OCI-LY1 (cell line): ENCODE results near the gene KAT6B.

Experiments
- H2AFZ ChIP-seq: fragments of 200-600 bp; sonication (generic), shearing (Covaris generic); 2 replicates; pipeline ENCODE4 v1.6.0; 2014; ENCODE audit warnings: antibody characterized with exemption, mild to moderate bottlenecking, low read length
- H3F3A ChIP-seq: fragments of 200-600 bp; sonication (generic), shearing (Covaris generic); 2 replicates; pipeline ENCODE4 v1.6.0; 2014; ENCODE audit warnings: mild to moderate bottlenecking, antibody characterized with exemption, low read length, moderate library complexity; ENCODE audit not compliant: insufficient read depth
- H3K27ac ChIP-seq: fragments of 200-600 bp; sonication (generic); 2 replicates; pipeline ENCODE4 v1.5.1; 2014; ENCODE audit warnings: low read length, mixed run types, mild to moderate bottlenecking, low read depth; ENCODE audit not compliant: poor library complexity, severe bottlenecking
- H3K27me3 ChIP-seq: fragments of 200-600 bp; sonication (generic); 2 replicates; pipeline ENCODE4 v1.6.0; 2014; ENCODE audit warnings: antibody characterized with exemption, mild to moderate bottlenecking, low read length, moderate library complexity; ENCODE audit not compliant: insufficient read depth
- H3K36me3 ChIP-seq: fragments of 200-600 bp; sonication (generic); 2 replicates; pipeline ENCODE4 v1.6.1; 2014; ENCODE audit warnings: mild to moderate bottlenecking, antibody characterized with exemption, low read length, moderate library complexity, mixed read lengths; ENCODE audit not compliant: insufficient read depth
- H3K4me1 ChIP-seq: fragments of 200-600 bp; sonication (generic); 2 replicates; pipeline ENCODE4 v1.5.1; 2014; ENCODE audit warnings: mild to moderate bottlenecking, low read length, moderate library complexity; ENCODE audit not compliant: insufficient read depth, severe bottlenecking
- H3K4me2 ChIP-seq: fragments of 200-600 bp; sonication (generic), shearing (Covaris generic); 2 replicates; pipeline ENCODE4 v1.6.1; 2014; ENCODE audit warnings: low read length
- H3K4me3 ChIP-seq: fragments of 200-600 bp; sonication (generic); 2 replicates; pipeline ENCODE4 v1.5.1; 2014; ENCODE audit warnings: low read length, low read depth, mild to moderate bottlenecking, mixed read lengths; ENCODE audit not compliant: poor library complexity, severe bottlenecking
- H3K79me2 ChIP-seq: fragments of 200-600 bp; shearing (Covaris generic); 2 replicates; pipeline ENCODE4 v1.6.1; 2016; ENCODE audit warnings: mixed run types, low read length, mixed read lengths; ENCODE audit not compliant: insufficient read depth
- H3K9ac ChIP-seq: fragments of 200-600 bp; sonication (generic), shearing (Covaris generic); 2 replicates; pipeline ENCODE4 v1.6.1; 2014; ENCODE audit warnings: mild to moderate bottlenecking, low read length, mixed read lengths
- H3K9me2 ChIP-seq: fragments of 200-600 bp; sonication (generic), shearing (Covaris generic); 2 replicates; pipeline ENCODE4 v1.6.1; 2014; ENCODE audit warnings: low read depth, mild to moderate bottlenecking, low read length, mixed read lengths
- H3K9me3 ChIP-seq: fragments of 200-600 bp; shearing (Covaris generic); 2 replicates; pipeline ENCODE4 v1.6.1; 2014; ENCODE audit warnings: low read length, mixed read lengths
- H4K20me1 ChIP-seq: fragments of 200-600 bp; sonication (generic), shearing (Covaris generic); 2 replicates; pipeline ENCODE4 v1.6.0; 2016; ENCODE audit warnings: mild to moderate bottlenecking, low read length; ENCODE audit not compliant: insufficient read depth
- EZH2 ChIP-seq: fragments of 200-600 bp; sonication (generic), shearing (Covaris generic); IDR thresholded peaks from 2 replicates; pipeline ENCODE4 v1.8.0; 2017; ENCODE audit warnings: borderline replicate concordance, mixed run types, mild to moderate bottlenecking, antibody characterized with exemption, low read length, moderate library complexity, mixed read lengths
- TF ChIP-seq, protein P1 (sequence below): fragments of 200-600 bp; sonication (generic), shearing (Covaris generic); IDR thresholded peaks from 2 replicates; pipeline ENCODE4 v1.5.1; 2017; ENCODE audit warnings: mild to moderate bottlenecking, antibody characterized with exemption, low read length, moderate library complexity, mixed read lengths

The KAT6B gene

DNA sequence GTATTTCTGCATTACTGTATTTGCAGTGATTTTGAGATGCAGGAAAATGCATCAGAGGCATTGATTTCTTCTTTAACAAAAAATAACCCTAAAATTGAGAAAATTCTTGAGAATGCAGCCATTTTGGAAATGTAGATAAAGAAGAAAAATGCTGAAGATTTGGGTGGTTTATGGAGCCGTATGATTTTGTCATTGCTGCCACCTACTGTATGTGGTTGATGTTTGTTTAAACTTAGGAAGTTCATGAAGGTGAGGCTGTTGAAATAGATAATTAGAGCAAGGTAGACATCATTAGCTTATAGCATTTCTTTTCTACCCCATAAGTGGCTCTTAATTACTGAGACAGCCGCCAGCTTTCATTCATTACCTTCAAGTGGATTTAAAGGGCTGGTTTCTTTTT is 193.0 kb downstream of the KAT6B start:
- TF ChIP-seq, protein P1, sequence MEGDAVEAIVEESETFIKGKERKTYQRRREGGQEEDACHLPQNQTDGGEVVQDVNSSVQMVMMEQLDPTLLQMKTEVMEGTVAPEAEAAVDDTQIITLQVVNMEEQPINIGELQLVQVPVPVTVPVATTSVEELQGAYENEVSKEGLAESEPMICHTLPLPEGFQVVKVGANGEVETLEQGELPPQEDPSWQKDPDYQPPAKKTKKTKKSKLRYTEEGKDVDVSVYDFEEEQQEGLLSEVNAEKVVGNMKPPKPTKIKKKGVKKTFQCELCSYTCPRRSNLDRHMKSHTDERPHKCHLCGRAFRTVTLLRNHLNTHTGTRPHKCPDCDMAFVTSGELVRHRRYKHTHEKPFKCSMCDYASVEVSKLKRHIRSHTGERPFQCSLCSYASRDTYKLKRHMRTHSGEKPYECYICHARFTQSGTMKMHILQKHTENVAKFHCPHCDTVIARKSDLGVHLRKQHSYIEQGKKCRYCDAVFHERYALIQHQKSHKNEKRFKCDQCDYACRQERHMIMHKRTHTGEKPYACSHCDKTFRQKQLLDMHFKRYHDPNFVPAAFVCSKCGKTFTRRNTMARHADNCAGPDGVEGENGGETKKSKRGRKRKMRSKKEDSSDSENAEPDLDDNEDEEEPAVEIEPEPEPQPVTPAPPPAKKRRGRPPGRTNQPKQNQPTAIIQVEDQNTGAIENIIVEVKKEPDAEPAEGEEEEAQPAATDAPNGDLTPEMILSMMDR, result peak; percentile 62
- no peak for TF ChIP-seq EZH2
- no peaks in the 10 kb centered on the region for H4K20me1 ChIP-seq
- no peak overlapping the region for H3K9ac ChIP-seq
- H3K4me3 ChIP-seq, result no peak overlapping the region
- no peaks in the 10 kb centered on the region for H3K9me2 ChIP-seq
- H3K27me3 ChIP-seq, result no peaks in the 10 kb centered on the region
- H3K4me1 ChIP-seq, result peaks cover 18% of the 10 kb centered on the region
- H3K4me2 ChIP-seq, result no peak overlapping the region
- no peaks in the 10 kb centered on the region for H3K9me3 ChIP-seq
- H3K27ac ChIP-seq, result no peak overlapping the region
- H3F3A ChIP-seq, result no peaks in the 10 kb centered on the region
- no peak overlapping the region for H2AFZ ChIP-seq
- no peaks in the 10 kb centered on the region for H3K79me2 ChIP-seq
- H3K36me3 ChIP-seq, result peaks cover 30% of the 10 kb centered on the region; the same call in 1 of the 2 replicates

DNA sequence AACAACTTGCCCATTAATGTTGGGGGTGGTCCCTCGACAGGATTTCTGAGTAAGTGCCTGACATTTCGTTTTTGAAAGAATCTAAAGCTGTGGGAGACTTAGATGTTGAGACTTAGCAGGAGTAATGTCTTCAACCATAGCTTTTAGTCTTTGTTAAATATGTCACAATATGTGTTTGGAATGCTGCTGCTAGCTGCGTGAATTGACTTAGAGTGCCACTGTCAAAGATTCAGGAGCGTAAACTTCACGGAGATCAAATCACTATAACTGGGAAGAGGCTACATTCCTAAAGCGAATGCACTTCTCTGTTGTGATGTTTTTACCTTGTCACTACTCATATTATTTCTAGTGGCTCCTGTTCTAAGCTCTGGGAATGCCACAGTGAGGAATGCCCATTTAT is 193.8 kb downstream of the KAT6B start:
- H3K4me3 ChIP-seq, result no peak overlapping the region
- TF ChIP-seq, protein P1, result no peak
- no peak for TF ChIP-seq EZH2
- H2AFZ ChIP-seq, result no peak overlapping the region
- H3K27ac ChIP-seq, result no peak overlapping the region
- H4K20me1 ChIP-seq, result no peaks in the 10 kb centered on the region
- no peaks in the 10 kb centered on the region for H3K27me3 ChIP-seq
- H3K9me2 ChIP-seq, result no peaks in the 10 kb centered on the region
- H3K36me3 ChIP-seq, result peaks cover 38% of the 10 kb centered on the region; the same call in 1 of the 2 replicates
- H3F3A ChIP-seq, result no peaks in the 10 kb centered on the region
- no peak overlapping the region for H3K9ac ChIP-seq
- no peak overlapping the region for H3K4me2 ChIP-seq
- no peaks in the 10 kb centered on the region for H3K79me2 ChIP-seq
- peaks cover 12% of the 10 kb centered on the region for H3K4me1 ChIP-seq
- H3K9me3 ChIP-seq, result no peaks in the 10 kb centered on the region

DNA sequence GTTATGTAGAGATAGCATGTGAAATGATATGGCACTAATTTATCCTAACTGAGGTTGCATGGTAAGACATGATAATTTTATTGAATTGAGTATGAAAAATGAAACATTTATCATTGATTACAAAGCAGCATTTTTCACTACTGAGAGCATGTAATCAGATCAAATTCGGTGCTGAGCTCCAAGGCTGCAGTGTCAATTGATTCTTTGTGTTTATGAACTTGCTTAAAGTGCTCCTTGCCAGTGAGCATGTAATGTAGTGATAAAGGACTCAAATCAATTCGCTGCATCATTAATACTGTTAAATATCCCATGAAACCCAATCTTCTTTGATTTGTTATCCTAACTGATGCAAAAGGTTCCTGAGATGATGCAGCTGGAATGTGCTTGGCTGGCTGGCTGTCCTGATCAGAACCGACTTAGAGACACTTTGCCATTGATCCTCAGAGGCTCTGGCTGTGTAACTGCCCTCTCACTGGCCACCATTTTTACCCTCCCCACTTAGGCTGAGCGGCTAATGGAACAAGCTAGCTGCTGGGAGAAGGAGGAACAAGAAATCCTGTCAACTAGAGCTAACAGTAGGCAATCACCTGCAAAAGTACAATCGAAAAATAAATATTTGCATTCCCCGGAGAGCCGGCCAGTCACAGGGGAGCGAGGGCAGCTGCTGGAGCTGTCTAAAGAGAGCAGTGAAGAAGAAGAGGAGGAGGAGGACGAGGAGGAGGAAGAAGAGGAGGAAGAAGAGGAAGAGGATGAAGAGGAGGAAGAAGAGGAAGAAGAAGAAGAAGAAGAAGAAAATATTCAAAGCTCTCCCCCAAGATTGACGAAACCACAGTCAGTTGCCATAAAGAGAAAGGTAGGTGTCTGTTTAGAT is 195.2 kb downstream of the KAT6B start:
- peak overlapping the region; percentile 28; the same call in 1 of the 2 replicates for H3K4me2 ChIP-seq
- TF ChIP-seq, protein P1, result no peak
- no peak for TF ChIP-seq EZH2
- peaks cover 12% of the 10 kb centered on the region for H3K4me1 ChIP-seq
- no peaks in the 10 kb centered on the region for H3K9me2 ChIP-seq
- no peaks in the 10 kb centered on the region for H4K20me1 ChIP-seq
- no peaks in the 10 kb centered on the region for H3K27me3 ChIP-seq
- no peaks in the 10 kb centered on the region for H3K9me3 ChIP-seq
- peak overlapping the region; percentile 34 for H3K27ac ChIP-seq
- H3K4me3 ChIP-seq, result no peak overlapping the region
- H3F3A ChIP-seq, result no peaks in the 10 kb centered on the region
- H3K36me3 ChIP-seq, result peaks cover 52% of the 10 kb centered on the region; the same call in 1 of the 2 replicates
- no peaks in the 10 kb centered on the region for H3K79me2 ChIP-seq
- H3K9ac ChIP-seq, result no peak overlapping the region; the same call in 1 of the 2 replicates
- no peak overlapping the region for H2AFZ ChIP-seq
